ENCODE results near the gene KRT3. TPM values are rescaled to one million over a fixed set of nuclear protein-coding genes. Genes with fewer than 3 reads are reported as not detected.

Gene KRT3
- polyA plus RNA-seq, 3 donors, result not detected

- peaks cover 3 to 6% (median 3%) of the 10 kb centered on the region in 3 donors for H3K27me3 Mint-ChIP-seq (ENCODE audit: low read depth in 3 of 3)
- no peak overlapping the region for H3K4me3 Mint-ChIP-seq
- no peaks in the 10 kb centered on the region for H3K4me1 ChIP-seq (ENCODE audit: control insufficient read depth in 1 of 2, insufficient read depth in 2 of 2, low read length in 2 of 2)
- H3K9me3 Mint-ChIP-seq, result peaks cover 0 to 2% (median 0%) of the 10 kb centered on the region in 7 donors
- WGBS (ENCODE audit: insufficient coverage), result 89% methylated on average over 8 of the region's 11 CpGs
- no peak overlapping the region for H3K4me2 ChIP-seq (replicated peaks; ENCODE audit: extremely low read depth, low read length, poor library complexity, severe bottlenecking)
- H3K9me3 ChIP-seq (replicated peaks in 1 of 2; ENCODE audit: control insufficient read depth in 1 of 2, insufficient read depth in 1 of 2, low read length in 2 of 2), result no peaks in the 10 kb centered on the region
- no peaks in the 10 kb centered on the region for H3K36me3 ChIP-seq (replicated peaks in 1 of 2; ENCODE audit: control insufficient read depth in 1 of 2, insufficient read depth in 2 of 2, low read length in 2 of 2)
- no peaks in the 10 kb centered on the region for H4K20me1 ChIP-seq (ENCODE audit: insufficient read depth, low read length)
- DNase-seq, result no peak
- no peaks in the 10 kb centered on the region for H3K36me3 Mint-ChIP-seq
- H3K79me2 ChIP-seq (ENCODE audit: insufficient read depth, low read length), result no peaks in the 10 kb centered on the region
- H3K4me3 ChIP-seq (replicated peaks in 1 of 3; ENCODE audit: low read depth in 2 of 3, low read length in 3 of 3), result no peak overlapping the region
- no peaks in the 10 kb centered on the region for H3K27me3 ChIP-seq (ENCODE audit: control insufficient read depth in 2 of 2, insufficient read depth in 2 of 2, low read length in 2 of 2)
- no peaks in the 10 kb centered on the region for H3K4me1 Mint-ChIP-seq
- H3K27ac Mint-ChIP-seq, result no peak overlapping the region
- no peak overlapping the region for H3K9ac ChIP-seq (ENCODE audit: insufficient read depth, low read length, poor library complexity, severe bottlenecking)
- intact Hi-C loops (cut with micrococcal nuclease), result no loop called here
- H3K27ac ChIP-seq (ENCODE audit: low read depth in 1 of 2, low read length in 2 of 2), result no peak overlapping the region
- no peak for TF ChIP-seq CTCF (IDR thresholded peaks at IDR 0.05)
- no peak overlapping the region for H2AFZ ChIP-seq (ENCODE audit: insufficient read depth, low read depth, low read length, poor library complexity, severe bottlenecking)
These were observed 11.1 kb upstream of the KRT3 start for GRCh38 chr12:52806821-52807543.

GRCh38 chr12:52806169-52806811, 10.4 kb upstream of the KRT3 start:
- no peak overlapping the region for H3K4me3 ChIP-seq (replicated peaks in 1 of 3; ENCODE audit: low read depth in 2 of 3, low read length in 3 of 3)
- no peaks in the 10 kb centered on the region for H3K4me1 ChIP-seq (ENCODE audit: control insufficient read depth in 1 of 2, insufficient read depth in 2 of 2, low read length in 2 of 2)
- no peak for DNase-seq
- H3K36me3 ChIP-seq (replicated peaks in 1 of 2; ENCODE audit: control insufficient read depth in 1 of 2, insufficient read depth in 2 of 2, low read length in 2 of 2), result no peaks in the 10 kb centered on the region
- no peak for TF ChIP-seq CTCF (IDR thresholded peaks at IDR 0.05)
- Mint-ChIP-seq H3K9me3 (peaks cover 0 to 2% (median 0%) of the 10 kb centered on the region in 7 donors), H3K4me1 (no peaks in the 10 kb centered on the region), H3K36me3 (no peaks in the 10 kb centered on the region), H3K27me3 (ENCODE audit: low read depth in 3 of 3) (peaks cover 0 to 6% (median 6%) of the 10 kb centered on the region in 3 donors), H3K27ac (no peak overlapping the region), H3K4me3 (no peak overlapping the region)
- no peaks in the 10 kb centered on the region for H3K79me2 ChIP-seq (ENCODE audit: insufficient read depth, low read length)
- WGBS (ENCODE audit: insufficient coverage), result 86% methylated on average over 1 of the region's 3 CpGs
- no peak overlapping the region for H3K4me2 ChIP-seq (replicated peaks; ENCODE audit: extremely low read depth, low read length, poor library complexity, severe bottlenecking)
- H2AFZ ChIP-seq (ENCODE audit: insufficient read depth, low read depth, low read length, poor library complexity, severe bottlenecking), result no peak overlapping the region
- no peak overlapping the region for H3K9ac ChIP-seq (ENCODE audit: insufficient read depth, low read length, poor library complexity, severe bottlenecking)
- intact Hi-C loops (cut with micrococcal nuclease), result no loop called here
- no peak overlapping the region for H3K27ac ChIP-seq (ENCODE audit: low read depth in 1 of 2, low read length in 2 of 2)
- H3K27me3 ChIP-seq (ENCODE audit: control insufficient read depth in 2 of 2, insufficient read depth in 2 of 2, low read length in 2 of 2), result no peaks in the 10 kb centered on the region
- no peaks in the 10 kb centered on the region for H3K9me3 ChIP-seq (replicated peaks in 1 of 2; ENCODE audit: control insufficient read depth in 1 of 2, insufficient read depth in 1 of 2, low read length in 2 of 2)
- H4K20me1 ChIP-seq (ENCODE audit: insufficient read depth, low read length), result no peaks in the 10 kb centered on the region
